ENCODE results near the gene GORASP1. TPM values are rescaled to one million over a fixed set of nuclear protein-coding genes. Genes with fewer than 3 reads are reported as not detected.

Gene GORASP1
- total RNA-seq, 1 experiment from 2014 or later, result 12.3 TPM

GRCh38 chr3:39102504-39103323 is 4.7 kb downstream of the GORASP1 start:
- no peak for DNase-seq (ENCODE audit: low spot score)

DNA sequence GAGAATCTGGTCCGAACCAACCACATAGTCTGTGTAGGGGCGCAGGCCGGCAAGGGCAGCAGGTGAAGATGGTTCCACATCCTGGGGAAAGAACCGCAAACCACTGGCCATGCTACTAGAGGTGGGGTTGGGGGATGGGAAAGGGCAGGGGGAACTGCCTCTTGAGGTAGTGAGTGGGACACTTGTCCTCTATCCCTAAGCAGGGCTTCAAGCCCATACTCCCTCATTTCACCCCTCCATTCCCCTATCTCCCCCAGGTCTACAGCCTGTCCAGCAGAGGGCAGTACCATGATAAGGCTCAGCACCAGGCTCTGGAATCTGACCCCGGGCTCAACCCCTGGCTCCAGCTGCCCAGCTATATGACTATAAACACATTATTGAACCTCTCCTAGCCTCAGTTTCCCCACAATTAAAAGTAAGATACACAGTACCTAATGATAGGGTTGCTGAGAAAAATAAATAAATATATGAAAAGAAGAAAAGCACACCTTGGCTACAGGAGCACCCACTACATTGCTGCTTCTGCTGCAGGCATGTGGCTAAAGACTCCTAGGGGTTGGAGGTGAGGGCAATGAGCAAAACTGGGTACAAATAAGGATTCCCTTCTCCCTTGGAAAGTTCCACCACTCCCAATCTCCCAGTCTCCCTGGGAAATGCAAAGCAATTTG is 6.3 kb downstream of the GORASP1 start:
- DNase-seq (ENCODE audit: low spot score), result peak; percentile 20

GRCh38 chr3:39100500-39100886 is 6.9 kb downstream of the GORASP1 start:
- DNase-seq (ENCODE audit: low spot score), result no peak

DNA sequence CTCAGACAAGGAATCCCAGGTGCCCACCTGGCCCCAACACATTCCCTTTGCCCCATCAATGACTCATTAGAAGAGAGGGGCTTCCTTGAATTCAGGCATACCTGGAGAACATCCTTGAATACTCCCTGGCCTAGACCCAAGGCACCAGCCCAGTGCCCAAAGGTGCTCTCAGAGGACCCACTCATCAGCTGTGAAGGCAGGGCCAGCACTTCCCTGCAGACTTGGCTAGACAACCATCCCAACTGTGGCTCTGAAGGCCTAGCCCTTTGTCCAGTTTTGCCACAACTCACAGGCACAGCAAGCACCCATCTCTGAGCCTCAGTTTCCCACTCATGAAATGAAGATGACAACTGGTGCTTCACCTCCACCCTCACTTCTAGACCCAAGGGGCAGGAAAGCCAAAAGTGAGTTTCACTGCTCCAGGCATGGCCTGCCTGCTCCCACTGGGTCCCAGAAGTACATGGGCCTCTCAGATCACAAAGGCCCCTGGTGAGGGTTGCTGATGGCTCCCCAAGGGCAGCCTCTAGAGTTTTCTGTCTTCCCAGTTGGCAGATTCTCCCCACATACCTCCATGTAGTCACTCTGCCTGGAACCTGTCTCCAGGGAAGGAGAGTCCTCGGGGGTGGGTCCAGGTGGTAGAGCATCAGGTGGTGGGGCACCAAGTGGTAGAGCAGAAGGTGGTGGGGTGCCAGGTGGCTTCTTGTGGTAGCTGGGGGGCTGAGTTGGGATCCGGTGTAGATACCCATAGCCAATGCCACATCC is 7.5 kb downstream of the GORASP1 start:
- no peak for DNase-seq (ENCODE audit: low spot score)

GRCh38 chr3:39099242-39099641 is 8.2 kb downstream of the GORASP1 start:
- DNase-seq (ENCODE audit: low spot score), result no peak

GRCh38 chr3:39098473-39099000 is 8.9 kb downstream of the GORASP1 start:
- no peak for DNase-seq (ENCODE audit: low spot score)

- no peak for DNase-seq (ENCODE audit: low spot score)
Observed at GRCh38 chr3:39097716-39098472, 9.5 kb downstream of the GORASP1 start.

DNA sequence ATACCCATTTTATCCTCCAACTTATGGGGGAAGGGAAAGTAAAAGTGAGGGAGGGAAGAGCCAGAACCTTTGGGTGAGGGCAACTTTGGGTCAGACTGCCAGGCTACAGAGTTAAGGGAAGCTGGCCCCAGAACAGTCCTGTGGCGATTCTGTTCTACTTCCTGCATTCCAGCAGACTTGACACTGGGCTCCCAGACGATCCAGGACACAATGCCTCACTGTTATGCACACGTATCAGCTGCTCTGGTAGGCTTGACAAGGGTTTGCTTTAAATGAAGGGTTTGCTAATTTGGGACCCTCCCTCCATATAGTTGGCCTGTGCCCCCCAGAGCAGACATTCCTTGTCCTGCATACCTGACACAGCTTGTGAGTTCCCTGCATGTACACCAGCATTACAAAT is 10.7 kb downstream of the GORASP1 start:
- DNase-seq (ENCODE audit: low spot score), result no peak

DNA sequence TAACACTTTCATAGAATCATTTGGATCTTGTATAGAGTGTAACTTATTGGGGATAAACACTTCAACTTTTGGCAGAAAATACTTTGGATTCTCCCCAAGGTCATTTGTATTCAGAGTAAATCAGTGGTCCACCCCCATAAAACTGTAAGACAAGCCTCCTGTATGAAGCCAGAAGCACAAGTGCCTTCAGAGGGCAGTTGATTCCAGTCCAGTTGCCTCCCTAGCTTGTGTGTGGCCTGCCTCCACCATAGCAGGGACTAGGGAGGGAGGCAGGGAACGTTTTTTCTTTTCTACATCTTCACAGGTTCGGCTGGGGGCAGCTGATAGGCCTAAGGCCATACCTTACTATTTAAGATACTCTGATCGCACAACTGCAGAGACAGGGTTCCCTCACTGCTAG is 11.6 kb downstream of the GORASP1 start:
- no peak for DNase-seq (ENCODE audit: low spot score)

DNA sequence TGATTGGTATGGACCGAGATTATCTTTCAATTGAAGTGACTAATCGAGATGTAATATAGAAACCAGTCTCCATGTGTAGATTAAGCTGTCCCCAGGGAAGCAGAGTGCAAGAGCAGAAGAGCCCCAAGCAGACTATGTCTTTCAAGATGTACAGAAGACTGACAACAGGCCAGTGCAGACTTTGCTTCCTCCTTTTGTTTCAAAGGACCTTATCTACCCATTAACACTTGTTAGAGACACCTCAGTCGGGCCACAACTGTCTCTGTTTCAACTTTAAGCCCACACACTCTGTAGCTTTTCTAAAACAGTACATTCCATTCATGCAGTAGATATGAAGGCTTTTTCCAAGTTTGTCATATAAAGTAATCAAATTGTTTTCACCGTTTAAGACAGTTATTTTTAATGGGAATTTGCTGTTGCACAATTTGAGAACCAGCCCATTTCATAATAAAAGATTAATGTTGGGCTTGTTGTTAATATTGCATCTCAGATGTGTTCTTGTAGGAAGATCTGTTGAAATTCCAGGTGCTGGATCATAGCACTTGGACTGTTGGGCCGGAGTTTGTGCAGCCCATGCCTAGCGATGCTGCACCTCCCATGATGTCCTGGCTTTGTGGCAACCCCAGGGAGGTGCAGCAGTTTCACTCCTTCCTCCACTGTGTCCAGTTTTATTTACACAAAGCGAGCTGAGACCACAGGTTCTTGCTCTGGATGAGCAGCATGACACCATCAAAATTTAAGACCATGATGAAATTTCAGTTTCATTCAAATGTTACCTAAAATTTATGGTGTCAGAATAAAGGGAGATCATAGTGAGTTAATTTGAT is 12.4 kb downstream of the GORASP1 start:
- no peak for DNase-seq (ENCODE audit: low spot score)

DNA sequence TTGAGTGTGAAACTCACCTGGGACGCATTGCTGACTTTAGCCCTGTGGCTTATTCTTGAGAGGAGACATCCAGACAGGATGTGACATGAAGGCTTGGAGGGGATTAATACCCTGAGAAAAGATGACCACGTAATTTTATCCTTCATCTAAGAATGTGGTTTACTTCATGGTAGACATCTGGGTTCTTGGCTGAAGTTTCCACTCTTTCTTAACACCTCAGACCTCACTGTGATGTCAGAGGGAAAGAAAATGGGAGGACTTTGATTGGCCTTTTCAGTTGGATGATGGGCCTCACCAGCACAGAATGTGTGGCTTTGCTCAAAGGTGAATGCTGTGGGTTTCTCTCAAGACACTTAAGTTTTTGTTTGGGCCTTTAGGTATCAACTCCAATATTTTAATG is 16.5 kb downstream of the GORASP1 start:
- DNase-seq (ENCODE audit: low spot score), result no peak

DNA sequence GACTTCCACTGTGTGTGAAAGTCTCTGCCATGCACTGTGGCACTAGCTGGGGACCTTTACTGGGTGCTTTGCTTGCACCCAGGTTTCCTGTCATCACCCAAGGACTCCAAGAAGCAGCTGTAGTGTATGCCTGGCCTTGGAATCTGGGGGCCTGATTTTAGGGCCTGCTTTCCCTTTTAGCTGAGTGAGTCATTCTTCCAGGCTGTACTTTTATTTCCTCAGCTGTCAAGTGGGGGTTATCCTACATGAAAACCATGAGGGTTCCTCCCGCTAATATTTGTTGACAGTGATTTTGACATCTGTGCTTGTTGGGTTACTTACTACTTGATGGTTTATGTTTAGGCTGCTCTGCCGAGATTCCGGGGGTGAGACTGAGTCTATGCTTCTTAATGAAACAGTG is 18.5 kb downstream of the GORASP1 start:
- DNase-seq (ENCODE audit: low spot score), result no peak

- no peak for DNase-seq (ENCODE audit: low spot score)
Observed at GRCh38 chr3:39088456-39088855, 19.0 kb downstream of the GORASP1 start.

DNA sequence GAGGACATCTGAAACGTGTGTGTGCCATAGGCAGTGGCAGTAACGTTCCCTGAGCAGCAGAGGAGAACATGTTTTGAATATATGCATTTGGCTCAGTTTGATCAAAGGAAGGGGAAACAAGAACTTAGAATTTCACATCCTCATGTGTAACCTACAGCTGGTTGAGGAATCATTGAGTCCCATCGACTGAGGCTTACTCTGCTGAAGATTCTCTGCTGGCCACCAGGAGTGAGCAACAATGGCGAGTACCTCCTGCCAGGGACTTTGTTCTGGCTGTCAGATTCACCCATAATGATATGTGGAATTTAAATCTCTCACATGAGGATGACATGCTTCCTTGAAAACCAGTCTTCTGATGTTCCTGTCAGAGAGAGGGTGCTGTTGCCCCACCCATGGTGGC is 21.3 kb downstream of the GORASP1 start:
- DNase-seq (ENCODE audit: low spot score), result no peak

DNA sequence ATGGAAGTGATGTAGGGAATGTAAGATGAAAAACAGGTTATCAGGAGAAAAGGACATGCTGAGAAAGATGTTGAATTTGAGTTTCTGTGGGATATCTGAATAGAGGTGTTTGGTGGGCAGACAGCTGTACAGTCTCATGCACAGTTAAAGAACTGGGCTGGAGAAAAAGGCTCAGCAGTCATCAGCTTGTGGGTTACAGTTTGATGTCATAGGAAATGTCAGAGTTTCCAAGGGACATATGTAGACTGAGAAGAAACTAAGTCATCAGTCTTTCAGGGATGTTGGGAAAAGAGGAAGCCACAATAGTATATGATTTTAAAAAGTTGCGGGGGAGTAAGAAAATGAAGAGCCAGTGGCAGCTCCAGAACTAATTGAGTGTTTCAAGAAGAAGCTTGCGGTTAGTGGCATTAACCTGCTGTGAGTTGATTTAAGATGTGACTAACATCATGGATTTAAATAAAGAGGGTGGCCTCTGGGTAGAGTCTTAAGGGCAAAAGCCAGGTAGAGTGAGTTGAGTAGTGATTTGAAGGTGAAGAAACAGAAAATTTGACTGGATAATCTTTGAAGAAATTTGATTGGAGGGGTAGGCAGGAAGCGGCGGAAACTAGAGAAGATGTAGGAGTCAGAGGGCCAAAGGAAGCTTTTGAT is 24.6 kb downstream of the GORASP1 start:
- DNase-seq (ENCODE audit: low spot score), result no peak

DNA sequence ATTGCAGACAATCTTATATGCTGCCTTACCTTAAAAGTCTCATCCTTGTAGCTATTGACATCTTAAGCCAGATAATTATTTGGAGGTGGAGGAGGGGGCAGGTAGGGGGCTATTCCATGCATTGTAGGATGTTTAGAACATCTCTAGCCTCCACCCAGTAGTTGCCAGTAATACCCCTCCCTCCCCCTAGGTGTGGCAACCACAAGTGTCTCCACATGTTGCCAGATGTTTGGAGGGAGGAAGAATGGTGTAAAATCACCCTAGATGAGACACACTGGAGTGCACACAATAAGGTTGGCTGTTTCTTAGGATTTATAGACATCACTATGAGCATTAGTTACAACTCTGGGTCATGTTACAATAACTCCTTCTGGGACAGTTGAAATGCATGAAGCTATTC is 27.4 kb downstream of the GORASP1 start:
- DNase-seq (ENCODE audit: low spot score), result no peak

DNA sequence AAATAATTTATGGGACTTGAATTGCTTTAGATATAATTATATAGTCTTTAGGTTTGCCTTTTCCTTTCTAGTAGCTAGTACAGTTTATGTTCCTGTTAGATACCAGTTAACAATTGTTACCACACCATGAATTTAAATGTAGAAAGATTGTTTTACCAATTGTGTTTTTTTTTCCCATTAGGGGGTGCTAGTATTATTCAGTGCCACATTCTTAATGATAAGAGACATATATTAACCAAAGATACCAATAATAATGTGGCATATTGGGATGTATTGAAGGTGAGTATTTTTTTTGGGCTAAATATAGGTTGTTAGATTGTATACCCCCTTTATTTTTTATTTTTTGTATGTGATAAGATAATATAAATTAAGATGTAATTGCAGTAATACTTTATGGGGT is 27.9 kb downstream of the GORASP1 start:
- DNase-seq (ENCODE audit: low spot score), result no peak

GRCh38 chr3:39075910-39076309 is 31.5 kb downstream of the GORASP1 start:
- no peak for DNase-seq (ENCODE audit: low spot score)

DNA sequence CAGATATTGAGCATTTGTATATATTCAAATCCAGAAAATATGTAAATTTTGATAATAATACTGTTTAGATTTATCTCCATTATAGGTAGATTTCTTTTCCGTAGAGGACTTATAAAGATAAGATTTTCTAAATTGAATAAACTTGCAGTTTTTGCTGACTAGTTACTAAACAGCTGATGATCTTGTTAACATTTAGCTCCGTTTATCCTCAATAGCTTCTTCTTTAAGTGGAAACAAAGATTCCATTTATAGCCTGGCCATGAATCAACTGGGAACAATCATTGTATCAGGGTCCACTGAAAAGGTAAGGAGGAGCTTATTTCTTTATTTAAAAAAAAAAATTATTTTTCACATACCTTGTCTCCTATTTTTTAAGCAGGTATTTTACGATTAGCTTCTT is 38.9 kb downstream of the GORASP1 start:
- DNase-seq (ENCODE audit: low spot score), result no peak

- no peak for DNase-seq (ENCODE audit: low spot score)
Observed at GRCh38 chr3:39067286-39067685, 40.1 kb downstream of the GORASP1 start.

Data from H4 (cell line).